22Rv1 (cell line): ENCODE measurements around the gene LTBP2.

Source experiments
- ZFX ChIP-seq: fragments of 450-650 bp; IDR thresholded peaks from 2 replicates; pipeline ENCODE4 v1.6.1; 2017; ENCODE audit warnings: antibody characterized with exemption, borderline replicate concordance
- TF ChIP-seq, protein P1 (sequence below): fragments of 450-650 bp; IDR thresholded peaks from 2 replicates; pipeline ENCODE4 v1.5.1; 2017; ENCODE audit warnings: mild to moderate bottlenecking

DNA sequence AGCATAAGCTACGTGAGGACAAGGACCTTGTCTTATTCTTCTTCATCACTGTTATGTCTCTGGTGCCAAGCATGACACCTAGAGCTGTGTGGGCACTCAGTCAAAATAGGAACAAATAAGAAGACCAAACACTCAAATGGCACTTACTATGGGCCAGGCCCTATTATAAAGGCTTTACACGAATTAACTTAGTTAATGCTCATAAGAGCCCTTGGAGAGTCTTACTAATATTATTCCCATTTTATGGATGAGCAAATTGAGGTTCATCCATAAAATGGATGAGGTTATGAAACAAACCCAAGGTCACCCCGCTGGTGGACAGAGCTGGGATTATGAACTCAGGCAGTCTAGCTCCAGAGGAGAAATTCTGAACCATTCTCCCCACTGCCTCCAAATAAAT is 70.8 kb downstream of the LTBP2 start:
- TF ChIP-seq, protein P1, sequence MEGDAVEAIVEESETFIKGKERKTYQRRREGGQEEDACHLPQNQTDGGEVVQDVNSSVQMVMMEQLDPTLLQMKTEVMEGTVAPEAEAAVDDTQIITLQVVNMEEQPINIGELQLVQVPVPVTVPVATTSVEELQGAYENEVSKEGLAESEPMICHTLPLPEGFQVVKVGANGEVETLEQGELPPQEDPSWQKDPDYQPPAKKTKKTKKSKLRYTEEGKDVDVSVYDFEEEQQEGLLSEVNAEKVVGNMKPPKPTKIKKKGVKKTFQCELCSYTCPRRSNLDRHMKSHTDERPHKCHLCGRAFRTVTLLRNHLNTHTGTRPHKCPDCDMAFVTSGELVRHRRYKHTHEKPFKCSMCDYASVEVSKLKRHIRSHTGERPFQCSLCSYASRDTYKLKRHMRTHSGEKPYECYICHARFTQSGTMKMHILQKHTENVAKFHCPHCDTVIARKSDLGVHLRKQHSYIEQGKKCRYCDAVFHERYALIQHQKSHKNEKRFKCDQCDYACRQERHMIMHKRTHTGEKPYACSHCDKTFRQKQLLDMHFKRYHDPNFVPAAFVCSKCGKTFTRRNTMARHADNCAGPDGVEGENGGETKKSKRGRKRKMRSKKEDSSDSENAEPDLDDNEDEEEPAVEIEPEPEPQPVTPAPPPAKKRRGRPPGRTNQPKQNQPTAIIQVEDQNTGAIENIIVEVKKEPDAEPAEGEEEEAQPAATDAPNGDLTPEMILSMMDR = no peak
- TF ChIP-seq ZFX = no peak
